ENCODE data around the gene CLGN. TPM values are rescaled to one million over a fixed set of nuclear protein-coding genes. Genes with fewer than 3 reads are reported as not detected.
"Not testable (repeated sequence)": the region's sequence is repeated elsewhere in the genome, so short reads cannot be mapped to it uniquely, and the experiment has no call there.

The CLGN gene
- polyA plus RNA-seq (ENCODE audit: insufficient read depth in 1 of 5, insufficient read length in 5 of 5, low replicate concordance in 1 of 5): 1 to 10 TPM; 4.0 to 5.8 (median 4.8) TPM
- long read RNA-seq, donor 1, partial matches to known transcripts: 0 of 1 reads
- long read RNA-seq, donor 1, other reads (novel, unspliced or antisense): 0 of 1 reads
- long read RNA-seq, donor 2, partial matches to known transcripts: 0 of 1 reads
- long read RNA-seq, donor 2, other reads (novel, unspliced or antisense): 0 of 1 reads
- long read RNA-seq, donor 3: 0 reads
- long read RNA-seq, donor 4: 0 reads
- long read RNA-seq, donor 5, partial matches to known transcripts: 0 of 2 reads
- long read RNA-seq, donor 5, other reads (novel, unspliced or antisense): 0 of 2 reads
- long read RNA-seq, donor 6: 0 reads
- long read RNA-seq, donor 7: 0 reads
- long read RNA-seq, donor 8: 0 reads

- DNase-seq: peak; percentile 71 to 74
Measured at GRCh38 chr4:140427106-140427918, at the start of gene CLGN. Gene CLGN (minus strand): TSS chr4:140427648. CDS start chr4:140413078, 14,570 bp downstream.

- no peak for DNase-seq
Measured at GRCh38 chr4:140472156-140472555, 44.7 kb upstream of the CLGN start.

GRCh38 chr4:140469791-140470733, 42.6 kb upstream of the CLGN start:
- DNase-seq: no peak

GRCh38 chr4:140466146-140466545, 38.7 kb upstream of the CLGN start:
- no peak for DNase-seq

GRCh38 chr4:140463614-140464013, 36.2 kb upstream of the CLGN start:
- no peak for DNase-seq

- no peak for DNase-seq
Measured at GRCh38 chr4:140463182-140463581, 35.7 kb upstream of the CLGN start.

GRCh38 chr4:140450352-140450751, 22.9 kb upstream of the CLGN start:
- DNase-seq: no peak

GRCh38 chr4:140448830-140449229, 21.4 kb upstream of the CLGN start:
- DNase-seq: peak; percentile 33 to 45

- DNase-seq: no peak
Measured at GRCh38 chr4:140448162-140448561, 20.7 kb upstream of the CLGN start.

GRCh38 chr4:140444347-140444746, 16.9 kb upstream of the CLGN start:
- not testable (repeated sequence) for DNase-seq

- DNase-seq: no peak
Measured at GRCh38 chr4:140439644-140440142, 12.2 kb upstream of the CLGN start.

GRCh38 chr4:140427919-140428471, 547 bp upstream of the CLGN start:
- DNase-seq: peak; percentile 11 to 13

- DNase-seq: no peak
Measured at GRCh38 chr4:140426610-140427105, 790 bp downstream of the CLGN start.

GRCh38 chr4:140423106-140423505, 4.3 kb downstream of the CLGN start:
- DNase-seq: no peak

GRCh38 chr4:140413130-140413969, 14.1 kb downstream of the CLGN start:
- not testable (repeated sequence) for DNase-seq

GRCh38 chr4:140408974-140409373, 18.5 kb downstream of the CLGN start:
- no peak for DNase-seq

- DNase-seq: no peak
Measured at GRCh38 chr4:140406292-140406691, 21.2 kb downstream of the CLGN start.

- DNase-seq: no peak
Measured at GRCh38 chr4:140400111-140400510, 27.3 kb downstream of the CLGN start.

- DNase-seq: no peak
Measured at GRCh38 chr4:140395668-140396067, 31.8 kb downstream of the CLGN start.

GRCh38 chr4:140388015-140388414, 39.4 kb downstream of the CLGN start:
- DNase-seq: no peak
